Panc1 (cell line): ENCODE data around the gene ACTL6B. TPM values are rescaled to one million over a fixed set of nuclear protein-coding genes. Genes with fewer than 3 reads are reported as not detected.

Experiments
- ATAC-seq: fragments of 200-7000 bp; cut with Tn5 transposase; 2 replicates; pipeline ENCODE4 v1.9.1; 2020; ENCODE audit warnings: mild to moderate bottlenecking, moderate library complexity
- BruUV-seq: library from RNA; stranded (reverse); fragments of 400-500 nt; replicated peaks from 2 replicates; lab custom pipeline; 2021; lab: Mats Ljungman, UMichigan
- CTCF ChIA-PET: fragments of 300-600 bp; sonication (Branson Sonifier 250); formaldehyde crosslinking; loops from one replicate; lab custom pipeline; 2022; ENCODE audit warnings: antibody characterized with exemption; lab: Charles Lee
- POLR2A ChIA-PET: fragments of 300-600 bp; sonication (Branson Sonifier 250); formaldehyde crosslinking; loops from one replicate; lab custom pipeline; 2022; ENCODE audit warnings: antibody characterized with exemption; lab: Charles Lee
- DNase-seq: peaks from one replicate; pipeline ENCODE4 v3.0.0-alpha.2; 2010; ENCODE audit warnings: low read depth, low spot score
- H3K27ac ChIP-seq: 2 replicates; pipeline ENCODE4 v1.5.1; 2011; ENCODE audit warnings: mild to moderate bottlenecking, low read length, inconsistent platforms
- H3K27me3 ChIP-seq: fragments of 200-500 bp; sonication (Bioruptor generic); 2 replicates; pipeline ENCODE4 v1.6.0; 2014; ENCODE audit warnings: low read length, inconsistent platforms; ENCODE audit not compliant: control insufficient read depth, insufficient read depth
- H3K36me3 ChIP-seq: fragments of 200-500 bp; sonication (Bioruptor generic); 2 replicates; pipeline ENCODE4 v1.5.1; 2014; ENCODE audit warnings: inconsistent platforms, mild to moderate bottlenecking, low read length, moderate library complexity; ENCODE audit not compliant: control insufficient read depth, insufficient read depth
- H3K4me1 ChIP-seq: 2 replicates; pipeline ENCODE4 v1.5.1; 2011; ENCODE audit warnings: inconsistent platforms, mild to moderate bottlenecking, low read length, moderate library complexity; ENCODE audit not compliant: control insufficient read depth, insufficient read depth
- H3K4me3 ChIP-seq, 2 experiments: 2 replicates each; pipeline ENCODE4 v1.5.1; 2011 to 2012; ENCODE audit warnings: low read depth in 2 of 2, low read length in 2 of 2, mild to moderate bottlenecking in 2 of 2, inconsistent platforms in 1 of 2, moderate library complexity in 1 of 2
- H3K9me3 ChIP-seq: fragments of 200-500 bp; sonication (Bioruptor generic); 2 replicates; pipeline ENCODE4 v1.5.1; 2014; ENCODE audit warnings: low read depth, mild to moderate bottlenecking, inconsistent platforms, low read length, moderate library complexity; ENCODE audit not compliant: control insufficient read depth, insufficient read depth
- CTCF ChIP-seq: fragments of 450-650 bp; IDR thresholded peaks from 2 replicates; pipeline ENCODE4 v1.5.1; 2017; ENCODE audit warnings: mild to moderate bottlenecking
- POLR2AphosphoS5 ChIP-seq: IDR thresholded peaks from 2 replicates; pipeline ENCODE4 v1.6.1; 2012; ENCODE audit warnings: mild to moderate bottlenecking, low read depth, low read length, moderate library complexity
- SIN3A ChIP-seq: IDR thresholded peaks from 2 replicates; pipeline ENCODE4 v1.6.1; 2012; ENCODE audit warnings: low read depth, mild to moderate bottlenecking, low read length, moderate library complexity, borderline replicate concordance; ENCODE audit not compliant: insufficient read depth
- TCF7L2 ChIP-seq: IDR thresholded peaks from 2 replicates; pipeline ENCODE4 v1.6.1; 2011; ENCODE audit warnings: mild to moderate bottlenecking, low read depth, low read length, inconsistent platforms
- in situ Hi-C: cut with HindIII; loops from 2 replicates; pipeline ENCODE4 v1.10.0; 2016; ENCODE audit warnings: low sequenced_read_pairs, low pct_unique_long_range_greater_than_20kb
- intact Hi-C: fragments of 100-400 bp; cut with micrococcal nuclease; formaldehyde crosslinking; loops from one replicate; pipeline ENCODE4 v1.10.0; 2022; ENCODE audit not compliant: unreplicated experiment
- total RNA-seq: library from RNA; stranded (reverse); gene quantifications from one replicate; pipeline ENCODE4 v1.2.1, GENCODE V29; 2021; ENCODE audit not compliant: unreplicated experiment
- TF ChIP-seq, protein P1 (sequence below), 2 experiments: IDR thresholded peaks; 2 replicates each; pipeline ENCODE4 v1.6.1; 2011 to 2012; ENCODE audit warnings: low read depth in 2 of 2, control low read depth in 1 of 2, low read length in 1 of 2, mild to moderate bottlenecking in 1 of 2, moderate library complexity in 1 of 2; ENCODE audit not compliant: insufficient read depth in 1 of 2

The ACTL6B gene
- total RNA-seq, 1 experiment from 2014 or later: not detected

DNA sequence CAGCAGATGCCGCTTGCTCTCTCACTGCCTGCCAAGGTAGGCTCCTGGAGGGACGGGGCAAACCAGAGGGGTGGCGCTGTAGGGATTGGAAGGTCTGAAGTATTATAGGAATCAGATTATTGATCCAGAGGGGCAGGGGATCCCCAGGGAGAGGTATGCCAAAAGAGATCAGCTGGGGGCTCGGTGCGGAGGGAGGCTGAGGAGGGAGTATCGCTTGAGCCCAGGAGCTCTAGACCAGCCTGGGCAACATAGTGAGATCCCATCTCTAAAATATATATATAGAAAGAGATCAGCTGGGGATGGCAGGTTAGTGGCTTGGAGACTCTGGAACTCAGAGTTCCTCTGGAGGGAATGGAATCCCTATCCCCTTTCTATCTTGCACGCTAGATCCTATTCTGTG lies 61.1 kb downstream of the ACTL6B start:
- TF ChIP-seq, protein P1, sequence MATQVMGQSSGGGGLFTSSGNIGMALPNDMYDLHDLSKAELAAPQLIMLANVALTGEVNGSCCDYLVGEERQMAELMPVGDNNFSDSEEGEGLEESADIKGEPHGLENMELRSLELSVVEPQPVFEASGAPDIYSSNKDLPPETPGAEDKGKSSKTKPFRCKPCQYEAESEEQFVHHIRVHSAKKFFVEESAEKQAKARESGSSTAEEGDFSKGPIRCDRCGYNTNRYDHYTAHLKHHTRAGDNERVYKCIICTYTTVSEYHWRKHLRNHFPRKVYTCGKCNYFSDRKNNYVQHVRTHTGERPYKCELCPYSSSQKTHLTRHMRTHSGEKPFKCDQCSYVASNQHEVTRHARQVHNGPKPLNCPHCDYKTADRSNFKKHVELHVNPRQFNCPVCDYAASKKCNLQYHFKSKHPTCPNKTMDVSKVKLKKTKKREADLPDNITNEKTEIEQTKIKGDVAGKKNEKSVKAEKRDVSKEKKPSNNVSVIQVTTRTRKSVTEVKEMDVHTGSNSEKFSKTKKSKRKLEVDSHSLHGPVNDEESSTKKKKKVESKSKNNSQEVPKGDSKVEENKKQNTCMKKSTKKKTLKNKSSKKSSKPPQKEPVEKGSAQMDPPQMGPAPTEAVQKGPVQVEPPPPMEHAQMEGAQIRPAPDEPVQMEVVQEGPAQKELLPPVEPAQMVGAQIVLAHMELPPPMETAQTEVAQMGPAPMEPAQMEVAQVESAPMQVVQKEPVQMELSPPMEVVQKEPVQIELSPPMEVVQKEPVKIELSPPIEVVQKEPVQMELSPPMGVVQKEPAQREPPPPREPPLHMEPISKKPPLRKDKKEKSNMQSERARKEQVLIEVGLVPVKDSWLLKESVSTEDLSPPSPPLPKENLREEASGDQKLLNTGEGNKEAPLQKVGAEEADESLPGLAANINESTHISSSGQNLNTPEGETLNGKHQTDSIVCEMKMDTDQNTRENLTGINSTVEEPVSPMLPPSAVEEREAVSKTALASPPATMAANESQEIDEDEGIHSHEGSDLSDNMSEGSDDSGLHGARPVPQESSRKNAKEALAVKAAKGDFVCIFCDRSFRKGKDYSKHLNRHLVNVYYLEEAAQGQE (IDR thresholded peaks at IDR 0.05; ENCODE audit: insufficient read depth in 1 of 2, low read depth in 2 of 2, low read length in 1 of 2): no peak
- no peak for TF ChIP-seq CTCF
- TF ChIP-seq POLR2AphosphoS5: no peak
- TF ChIP-seq TCF7L2: no peak
- no peak for TF ChIP-seq SIN3A
- in situ Hi-C loops: no loop called here

More for the DNA sequence above, 61.1 kb downstream of the ACTL6B start:
- ChIA-PET CTCF (interaction anchor here (0.7 kb wide), 1 partner anchor 28 kb away, joined by 3 read pairs; no protein-coding TSS in a partner anchor), POLR2A (interaction anchor here (0.6 kb wide), 1 partner anchor 126 kb away, joined by 12 read pairs; no protein-coding TSS in a partner anchor)
- Histone ChIP-seq H3K27me3 (no peaks in the 10 kb centered on the region), H3K27ac (no peak overlapping the region), H3K4me3 (no peak overlapping the region), H3K9me3 (no peaks in the 10 kb centered on the region), H3K4me1 (no peaks in the 10 kb centered on the region), H3K36me3 (no peaks in the 10 kb centered on the region)
- ATAC-seq (no peak), DNase-seq (no peak)
- BruUV-seq: no TSS peak
- intact Hi-C loops: no loop called here

Other genes with a start within 250 kb of the ACTL6B start
- gene ZCWPW1, start 227.7 kb downstream of the ACTL6B start, total RNA-seq: 6.5 TPM
- gene MEPCE, start 226.6 kb downstream of the ACTL6B start, total RNA-seq: 72.1 TPM
- gene PPP1R35, start 220.0 kb downstream of the ACTL6B start, total RNA-seq: 74.4 TPM
- gene SPACDR, start 192.2 kb downstream of the ACTL6B start, total RNA-seq: 1.5 TPM
- gene TSC22D4, start 177.2 kb downstream of the ACTL6B start, total RNA-seq: 82.6 TPM
- gene NYAP1, start 172.5 kb downstream of the ACTL6B start, total RNA-seq: 4.0 TPM
- 42.5 TPM for gene AGFG2, start 117.2 kb downstream of the ACTL6B start, total RNA-seq
- 3.0 TPM for gene SAP25, start 82.5 kb downstream of the ACTL6B start, total RNA-seq
- gene LRCH4, start 70.3 kb downstream of the ACTL6B start, total RNA-seq: 66.4 TPM
- gene FBXO24, start 70.1 kb downstream of the ACTL6B start, total RNA-seq: 0.59 TPM
- 13.8 TPM for gene PCOLCE, start 54.1 kb downstream of the ACTL6B start, total RNA-seq
- gene MOSPD3, start 43.9 kb downstream of the ACTL6B start, total RNA-seq: 25.0 TPM
- 9.1 TPM for gene TFR2, start 14.9 kb downstream of the ACTL6B start, total RNA-seq
- 289 TPM for gene GNB2, start 17.3 kb upstream of the ACTL6B start, total RNA-seq
- 52.6 TPM for gene GIGYF1, start 37.8 kb upstream of the ACTL6B start, total RNA-seq
- 52.3 TPM for gene POP7, start 49.7 kb upstream of the ACTL6B start, total RNA-seq
- not detected for gene EPO, start 64.0 kb upstream of the ACTL6B start, total RNA-seq
- gene ZAN, start 77.1 kb upstream of the ACTL6B start, total RNA-seq: not detected
- gene EPHB4, start 171.1 kb upstream of the ACTL6B start, total RNA-seq: 192 TPM
- gene SLC12A9, start 196.3 kb upstream of the ACTL6B start, total RNA-seq: 31.1 TPM
- 3.2 TPM for gene TRIP6, start 210.9 kb upstream of the ACTL6B start, total RNA-seq
- gene SRRT, start 218.7 kb upstream of the ACTL6B start, total RNA-seq: 248 TPM
- 3.3 TPM for gene UFSP1, start 233.3 kb upstream of the ACTL6B start, total RNA-seq
- 10.4 TPM for gene ACHE, start 239.4 kb upstream of the ACTL6B start, total RNA-seq